Smooth muscle cell of the coronary artery (primary cell): ENCODE measurements around the gene LRWD1. TPM values are rescaled to one million over a fixed set of nuclear protein-coding genes. Genes with fewer than 3 reads are reported as not detected.

Source experiments
- total RNA-seq: library from RNA; depleted of rRNA; stranded (reverse); fragments of >200 nt; gene quantifications from 2 replicates; pipeline ENCODE4 v1.2.3, GENCODE V29; 2014; ENCODE audit warnings: low replicate concordance

LRWD1 gene
- 15.2 and 25.8 TPM in 2 replicates for total RNA-seq

DNA sequence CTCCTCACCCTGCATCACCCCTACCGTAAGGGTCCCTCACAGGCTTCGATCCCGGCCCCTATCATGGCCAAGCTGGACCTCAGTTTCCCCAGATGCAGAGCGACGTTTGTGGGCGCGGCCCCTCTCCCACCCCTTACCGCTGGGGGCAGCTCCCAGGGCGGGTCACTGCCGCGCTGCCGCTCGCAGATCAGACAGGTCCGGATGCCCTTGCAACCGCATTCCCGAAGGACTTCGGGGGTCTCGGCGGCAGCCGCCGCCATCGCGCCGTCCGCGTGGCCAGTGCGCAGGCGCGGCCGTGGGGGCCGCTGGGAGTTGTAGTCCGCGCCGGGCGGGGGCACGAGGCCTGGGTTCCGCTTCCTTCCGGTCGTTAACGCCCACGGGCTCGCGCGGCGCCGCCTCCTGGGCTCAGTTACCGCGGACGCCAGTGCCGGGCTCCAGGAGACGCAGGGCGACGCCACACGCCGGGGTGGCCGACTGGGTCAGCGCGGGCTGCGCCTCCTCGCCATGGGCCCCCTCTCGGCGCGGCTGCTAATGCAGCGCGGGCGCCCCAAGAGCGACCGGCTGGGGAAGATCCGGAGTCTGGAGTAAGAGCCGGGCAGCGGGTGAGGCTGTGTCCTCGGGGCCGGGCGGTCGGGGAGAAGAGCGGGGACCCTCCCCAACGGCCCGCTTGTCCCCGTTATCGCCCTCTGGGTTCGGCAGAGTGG lies at the start of gene LRWD1, which contains the start of gene ALKBH4:
TSS of gene LRWD1 (plus strand) at position 408 of the 704 bp plus-strand sequence. CDS start at position 505, 97 bp downstream.
TSS of gene ALKBH4 (minus strand) at position 287 of the 704 bp plus-strand sequence. CDS start at position 260, 27 bp downstream.

DNA sequence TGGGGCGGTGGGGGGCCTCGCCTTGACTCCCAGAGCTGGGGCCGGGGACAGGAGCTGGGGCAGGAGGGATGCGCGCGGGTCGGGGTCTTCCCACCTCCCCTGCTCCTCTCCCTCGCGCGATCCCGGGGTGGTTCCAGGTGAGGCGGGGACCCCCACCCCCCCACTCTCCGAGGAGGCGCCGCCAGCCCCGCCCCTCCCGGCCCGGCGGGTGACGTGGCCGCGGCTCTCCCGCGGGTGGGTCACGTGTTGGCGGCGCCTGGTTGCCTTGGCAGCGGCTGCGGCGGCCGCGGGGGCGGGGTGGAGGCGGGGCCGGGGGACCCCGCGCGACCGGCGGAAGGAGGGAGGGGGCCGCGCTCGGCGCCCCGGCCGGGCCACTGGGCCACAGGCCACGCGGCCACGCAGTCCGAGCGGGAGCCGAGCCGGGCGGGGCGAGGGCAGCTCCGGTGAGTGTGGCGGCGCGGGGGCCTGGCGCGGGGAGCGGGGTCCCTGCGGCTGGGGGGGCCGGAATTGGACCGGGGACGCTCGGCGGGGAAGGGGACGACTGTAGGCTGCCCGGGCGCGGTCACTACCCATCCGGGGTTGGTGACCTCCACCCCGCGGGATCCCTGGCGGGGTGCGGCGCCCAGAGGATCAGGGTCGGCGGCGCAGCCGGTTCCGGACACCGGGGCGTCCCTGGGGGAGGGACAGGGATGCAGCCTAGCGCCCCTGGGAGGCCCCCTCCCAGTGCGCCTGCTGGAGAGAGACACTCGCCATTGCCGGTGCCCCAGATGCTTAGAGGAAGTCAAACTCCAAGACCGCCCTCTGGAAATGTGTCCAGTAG lies 31.4 kb upstream of the LRWD1 start, which contains the start of gene ORAI2:
TSS of gene ORAI2 (plus strand) at position 357 of the 820 bp plus-strand sequence. CDS start 5,382 bp downstream, outside the sequence.

DNA sequence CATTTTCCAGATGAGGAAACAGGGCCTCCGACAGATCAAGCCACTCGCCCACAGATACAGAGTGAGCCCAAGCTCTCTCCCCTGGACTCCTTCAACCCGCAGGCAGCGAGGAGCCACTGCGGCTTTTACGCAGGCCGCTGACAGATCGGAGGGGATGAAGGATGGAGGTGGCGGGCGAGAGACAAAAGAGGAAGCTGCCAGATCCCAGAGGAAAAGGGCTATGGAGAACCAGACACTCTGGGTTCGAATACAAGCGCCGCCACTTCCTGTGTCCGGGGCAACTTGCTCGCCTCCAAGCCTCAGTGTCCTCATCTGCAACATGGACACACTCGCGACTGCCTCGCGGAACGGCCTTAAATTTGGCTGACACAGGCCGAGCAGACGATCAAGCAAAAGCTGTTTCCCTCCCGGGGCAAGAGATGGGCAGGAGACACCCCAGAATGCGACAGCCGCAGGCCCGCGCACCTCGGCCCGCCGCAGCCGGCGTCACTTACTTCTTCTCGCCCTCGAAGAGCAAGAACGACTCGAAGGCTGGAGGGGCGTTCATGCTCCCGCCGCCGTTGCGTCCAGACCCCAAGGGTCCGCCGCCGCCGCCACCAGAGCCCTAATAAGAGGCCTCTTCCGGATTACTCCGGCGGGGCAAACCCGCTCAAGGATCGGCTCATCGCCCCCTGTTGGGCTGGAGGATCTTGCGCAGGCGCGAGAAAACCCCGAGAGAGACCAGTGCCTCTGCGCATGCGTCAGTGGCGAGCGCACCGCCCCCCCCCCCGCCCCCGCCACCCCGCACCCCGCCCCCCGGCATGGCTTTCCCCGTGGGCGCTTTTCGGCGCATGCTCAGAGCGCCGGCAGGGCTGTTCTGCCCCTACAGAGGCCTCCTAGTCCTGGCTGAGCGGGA lies 13.8 kb downstream of the LRWD1 start, which contains the start of gene POLR2J:
TSS of gene POLR2J (minus strand) at position 609 of the 895 bp plus-strand sequence. CDS start at position 547, 62 bp downstream.

DNA sequence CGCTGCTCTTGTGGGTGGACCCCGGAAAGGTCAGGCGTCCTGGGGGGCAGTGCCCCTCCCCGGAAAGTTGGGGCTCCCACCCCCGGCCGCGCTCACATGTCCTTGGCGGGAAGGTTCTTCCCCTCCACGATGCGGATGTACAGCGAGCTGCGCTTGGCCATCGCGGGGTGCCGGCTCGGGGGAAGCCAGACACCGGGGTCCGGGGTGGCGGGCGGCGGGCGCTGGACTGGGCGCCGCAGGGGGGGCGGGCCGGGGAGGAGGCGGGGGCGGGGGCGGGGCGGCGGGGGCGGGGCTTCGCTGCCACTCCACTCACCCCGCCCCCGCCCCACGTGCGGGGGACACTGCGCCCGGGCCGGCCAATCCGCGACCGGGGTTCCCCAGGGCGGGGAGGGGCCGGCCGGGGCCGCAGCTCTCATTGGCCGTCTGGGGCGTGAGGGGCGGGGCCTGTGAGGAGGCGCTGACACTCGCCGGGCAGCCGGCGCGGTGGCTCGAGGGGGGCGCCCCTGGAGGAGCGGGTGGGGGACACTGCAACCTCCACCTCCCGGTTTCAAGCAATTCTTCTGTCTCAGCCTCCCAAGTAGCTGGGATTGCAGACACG lies 52.9 kb downstream of the LRWD1 start, which contains the start of gene RASA4B:
TSS of gene RASA4B (minus strand) at position 228 of the 598 bp plus-strand sequence. CDS start at position 161, 67 bp downstream.

Other genes starting within 250 kb of the LRWD1 start
- 0.70 and 0.75 TPM in 2 replicates for gene SH2B2, start 178.1 kb upstream of the LRWD1 start, total RNA-seq
- gene SPDYE6, start 108.5 kb upstream of the LRWD1 start, total RNA-seq = 0.23 TPM in 1 of 2 replicates, not detected in the other
- 6.4 and 13.1 TPM in 2 replicates for gene PRKRIP1, start 68.6 kb upstream of the LRWD1 start, total RNA-seq
- 31.8 and 62.2 TPM in 2 replicates for gene ORAI2, start 31.4 kb upstream of the LRWD1 start, total RNA-seq
- 8.7 and 10.5 TPM in 2 replicates for gene ALKBH4, start 121 bp upstream of the LRWD1 start, total RNA-seq
- 16.1 and 41.7 TPM in 2 replicates for gene POLR2J, start 13.9 kb downstream of the LRWD1 start, total RNA-seq
- 2.0 and 5.7 TPM in 2 replicates for gene RASA4B, start 52.8 kb downstream of the LRWD1 start, total RNA-seq
- 1.3 and 2.2 TPM in 2 replicates for gene UPK3BL2, start 78.7 kb downstream of the LRWD1 start, total RNA-seq
- 0.12 TPM in 1 of 2 replicates, not detected in the other for gene SPDYE2, start 86.2 kb downstream of the LRWD1 start, total RNA-seq
- 18.1 and 20.4 TPM in 2 replicates for gene POLR2J3, start 107.6 kb downstream of the LRWD1 start, total RNA-seq
- 5.5 and 29.2 TPM in 2 replicates for gene RASA4, start 151.8 kb downstream of the LRWD1 start, total RNA-seq
- gene UPK3BL1, start 177.8 kb downstream of the LRWD1 start, total RNA-seq = 5.4 and 6.2 TPM in 2 replicates
- 0.12 TPM in 1 of 2 replicates, not detected in the other for gene SPDYE2B, start 185.3 kb downstream of the LRWD1 start, total RNA-seq
- 1.9 and 2.0 TPM in 2 replicates for gene POLR2J2, start 206.7 kb downstream of the LRWD1 start, total RNA-seq